Skeletal muscle satellite cell (primary cell): ENCODE data around the gene EARS2.

Experiments used
- H3K27me3 ChIP-seq: 2 replicates; pipeline ENCODE4 v1.7.0; 2013; ENCODE audit warnings: low read length; ENCODE audit not compliant: control insufficient read depth, insufficient read depth
- H3K36me3 ChIP-seq: 2 replicates; pipeline ENCODE4 v1.7.0; 2013; ENCODE audit warnings: mild to moderate bottlenecking, control low read depth, low read length; ENCODE audit not compliant: insufficient read depth
- H3K4me1 ChIP-seq: 2 replicates; pipeline ENCODE4 v1.7.0; 2013; ENCODE audit warnings: low read length; ENCODE audit not compliant: control insufficient read depth, insufficient read depth
- H3K4me2 ChIP-seq: 2 replicates; pipeline ENCODE4 v1.7.0; 2013; ENCODE audit warnings: mild to moderate bottlenecking, low read length
- H3K4me3 ChIP-seq: 2 replicates; pipeline ENCODE4 v1.7.0; 2013; ENCODE audit warnings: low read length
- H3K9ac ChIP-seq: 2 replicates; pipeline ENCODE4 v1.7.0; 2013; ENCODE audit warnings: mild to moderate bottlenecking, low read depth, low read length, moderate library complexity
- H3K9me3 ChIP-seq: replicated peaks from 2 replicates; pipeline ENCODE4 v1.7.0; 2013; ENCODE audit warnings: mild to moderate bottlenecking, control low read depth, low read length

Gene EARS2

DNA sequence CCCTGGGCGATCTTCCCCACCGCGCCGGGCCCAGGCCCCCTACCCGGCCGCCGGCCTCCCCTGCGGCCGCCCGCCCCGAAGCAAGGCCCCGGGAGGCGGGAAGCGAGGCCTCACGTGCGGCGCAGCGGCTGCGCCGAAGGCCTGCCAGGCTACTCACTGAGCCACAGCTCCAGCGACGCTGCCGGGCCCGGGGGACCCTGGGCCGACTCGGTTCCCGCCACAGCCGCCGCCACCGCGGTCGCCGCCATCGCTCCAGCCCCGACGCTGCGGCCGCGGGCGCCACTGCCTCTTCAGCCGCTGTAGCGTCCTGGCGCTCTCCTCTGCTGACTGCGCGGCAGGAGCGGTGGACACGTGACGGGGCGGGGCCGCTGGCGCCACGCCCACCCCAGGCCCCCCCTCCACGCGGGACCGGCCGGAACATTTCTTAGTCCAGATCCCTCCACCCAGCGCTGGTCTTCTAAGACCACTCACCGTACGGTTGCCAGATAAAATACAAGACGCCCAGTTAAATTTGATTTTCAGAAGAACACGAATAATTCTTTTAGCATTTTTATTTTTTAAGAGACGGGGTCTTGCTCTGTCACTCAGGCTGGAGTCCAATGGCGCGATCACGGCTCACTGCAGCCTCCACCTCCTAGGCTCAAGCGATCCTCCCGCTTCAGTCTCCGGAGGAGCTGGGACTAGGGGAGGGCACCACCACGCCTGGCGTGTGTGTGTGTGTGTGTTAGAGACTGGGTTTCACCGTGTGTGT, 46.8 kb downstream of the EARS2 start, which contains the start of gene GGA2:
Gene GGA2, minus strand, starts transcription at position 331 of the 751 bp plus-strand sequence. Its CDS starts 83 bp downstream, at position 248.
- Histone ChIP-seq H3K27me3 (no peaks in the 10 kb centered on the region), H3K36me3 (peaks cover 5% of the 10 kb centered on the region), H3K9ac (peak within 1 kb of the TSS; percentile 81), H3K4me1 (peaks cover 22% of the 10 kb centered on the region), H3K4me3 (peak within 1 kb of the TSS; percentile 87), H3K4me2 (peak within 1 kb of the TSS; percentile 91), H3K9me3 (no peaks in the 10 kb centered on the region)

- peaks cover 5% of the 10 kb centered on the region for H3K36me3 ChIP-seq
- peak overlapping the region; percentile 81 for H3K9ac ChIP-seq
- H3K4me2 ChIP-seq: peak overlapping the region; percentile 91
- H3K9me3 ChIP-seq: no peaks in the 10 kb centered on the region
- peak overlapping the region; percentile 87 for H3K4me3 ChIP-seq
- H3K27me3 ChIP-seq: no peaks in the 10 kb centered on the region
- H3K4me1 ChIP-seq: peaks cover 28% of the 10 kb centered on the region
Measured at GRCh38 chr16:23509782-23510163, 47.4 kb downstream of the EARS2 start.

GRCh38 chr16:23509441-23509754, 47.8 kb downstream of the EARS2 start:
- Histone ChIP-seq H3K4me1 (peaks cover 30% of the 10 kb centered on the region), H3K4me2 (peak overlapping the region; percentile 91)

GRCh38 chr16:23508589-23509440, 48.3 kb downstream of the EARS2 start:
- H3K9ac ChIP-seq: peak overlapping the region; percentile 81
- peak overlapping the region; percentile 87 for H3K4me3 ChIP-seq
- peak overlapping the region; percentile 91 for H3K4me2 ChIP-seq
- no peaks in the 10 kb centered on the region for H3K36me3 ChIP-seq
- H3K9me3 ChIP-seq: no peaks in the 10 kb centered on the region
- no peaks in the 10 kb centered on the region for H3K27me3 ChIP-seq
- H3K4me1 ChIP-seq: peaks cover 36% of the 10 kb centered on the region

More at GRCh38 chr16:23509441-23509754, 47.8 kb downstream of the EARS2 start:
- H3K9ac ChIP-seq: peak overlapping the region; percentile 81
- H3K36me3 ChIP-seq: peaks cover under 1% of the 10 kb centered on the region
- H3K27me3 ChIP-seq: no peaks in the 10 kb centered on the region
- H3K9me3 ChIP-seq: no peaks in the 10 kb centered on the region
- H3K4me3 ChIP-seq: peak overlapping the region; percentile 87

- H3K9ac ChIP-seq: no peak overlapping the region
- H3K36me3 ChIP-seq: no peaks in the 10 kb centered on the region
- no peaks in the 10 kb centered on the region for H3K27me3 ChIP-seq
- H3K4me3 ChIP-seq: no peak overlapping the region
- H3K4me1 ChIP-seq: peaks cover 39% of the 10 kb centered on the region
- no peak overlapping the region for H3K4me2 ChIP-seq
- no peaks in the 10 kb centered on the region for H3K9me3 ChIP-seq
Measured at GRCh38 chr16:23506606-23506994, 50.5 kb downstream of the EARS2 start.

DNA sequence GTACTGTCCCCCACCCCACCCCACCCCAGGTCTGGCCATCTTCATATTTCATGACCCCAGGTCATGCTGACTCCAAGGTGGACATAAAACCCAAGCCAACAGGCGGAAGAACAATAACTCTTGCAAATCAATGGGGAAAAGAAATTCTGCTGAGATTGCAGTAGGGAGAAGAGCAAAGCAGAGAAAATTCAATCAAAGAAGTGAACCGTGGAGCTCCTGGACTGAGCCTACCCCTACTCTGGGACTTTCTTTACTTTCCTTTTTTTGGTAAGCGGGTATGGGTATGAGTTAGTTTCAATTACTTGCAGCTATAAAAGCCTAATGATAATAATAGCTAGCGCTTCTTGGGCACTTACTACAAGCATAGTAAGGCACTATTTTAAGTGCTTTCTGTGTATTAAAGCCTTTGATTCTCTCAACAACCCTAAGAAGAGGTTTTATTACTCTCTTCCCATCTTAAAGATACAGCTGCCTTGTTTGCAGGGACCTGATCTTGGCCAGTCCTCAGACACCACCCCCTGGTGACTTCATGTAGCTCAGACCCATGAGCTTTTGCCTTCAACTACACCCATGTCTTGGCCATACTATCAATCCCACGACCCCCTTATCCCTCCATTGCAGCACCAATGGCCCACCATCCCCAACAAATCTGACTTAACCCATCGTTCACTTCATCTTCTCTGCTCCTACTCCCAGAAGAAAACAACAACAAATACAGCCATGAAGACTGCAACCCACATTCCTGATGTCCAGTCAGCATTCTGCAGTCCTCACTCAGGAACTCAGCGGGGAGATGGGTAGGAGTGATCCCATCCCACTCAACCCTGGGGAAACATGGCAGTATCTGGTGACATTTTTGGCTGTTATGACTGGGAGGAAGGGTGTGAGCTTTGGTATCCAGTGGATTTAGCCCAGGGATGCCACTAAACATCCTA, 51.2 kb downstream of the EARS2 start:
- Histone ChIP-seq H3K4me1 (peaks cover 39% of the 10 kb centered on the region), H3K4me3 (no peak overlapping the region), H3K9me3 (no peaks in the 10 kb centered on the region), H3K9ac (no peak overlapping the region), H3K27me3 (no peaks in the 10 kb centered on the region), H3K36me3 (no peaks in the 10 kb centered on the region), H3K4me2 (no peak overlapping the region)

DNA sequence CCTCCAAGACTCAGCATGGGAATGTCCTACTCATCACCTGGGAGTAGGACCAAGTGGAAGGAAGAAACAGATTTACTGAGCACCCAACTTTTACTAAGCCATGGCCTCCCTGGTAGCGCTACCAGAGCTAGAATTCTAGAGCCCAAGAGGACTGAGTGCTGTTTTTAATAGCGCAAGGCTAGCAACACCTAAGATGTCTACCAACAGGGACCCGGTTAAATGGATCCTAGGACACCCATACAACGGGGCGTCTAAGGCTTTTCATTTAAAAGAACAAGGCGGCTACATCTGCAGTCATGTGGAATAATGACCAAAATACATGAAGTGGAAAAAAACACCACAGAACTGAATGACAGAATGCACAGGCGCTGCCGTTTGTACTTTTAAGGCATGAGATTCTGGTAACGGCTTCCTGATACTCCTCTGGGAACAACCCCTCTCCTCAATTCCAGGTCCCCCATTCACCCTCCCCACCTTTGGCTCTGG, 51.9 kb downstream of the EARS2 start:
- no peak overlapping the region for H3K9ac ChIP-seq
- H3K4me2 ChIP-seq: peak overlapping the region; percentile 58
- H3K4me1 ChIP-seq: peaks cover 39% of the 10 kb centered on the region
- H3K4me3 ChIP-seq: peak overlapping the region; percentile 33
- H3K9me3 ChIP-seq: no peaks in the 10 kb centered on the region
- H3K27me3 ChIP-seq: no peaks in the 10 kb centered on the region
- H3K36me3 ChIP-seq: no peaks in the 10 kb centered on the region

- no peaks in the 10 kb centered on the region for H3K9me3 ChIP-seq
- H3K27me3 ChIP-seq: no peaks in the 10 kb centered on the region
- no peaks in the 10 kb centered on the region for H3K36me3 ChIP-seq
- H3K4me3 ChIP-seq: peak overlapping the region; percentile 33
- peaks cover 39% of the 10 kb centered on the region for H3K4me1 ChIP-seq
- H3K4me2 ChIP-seq: peak overlapping the region; percentile 67
- peak overlapping the region; percentile 41 for H3K9ac ChIP-seq
Measured at GRCh38 chr16:23504453-23505179, 52.5 kb downstream of the EARS2 start.

DNA sequence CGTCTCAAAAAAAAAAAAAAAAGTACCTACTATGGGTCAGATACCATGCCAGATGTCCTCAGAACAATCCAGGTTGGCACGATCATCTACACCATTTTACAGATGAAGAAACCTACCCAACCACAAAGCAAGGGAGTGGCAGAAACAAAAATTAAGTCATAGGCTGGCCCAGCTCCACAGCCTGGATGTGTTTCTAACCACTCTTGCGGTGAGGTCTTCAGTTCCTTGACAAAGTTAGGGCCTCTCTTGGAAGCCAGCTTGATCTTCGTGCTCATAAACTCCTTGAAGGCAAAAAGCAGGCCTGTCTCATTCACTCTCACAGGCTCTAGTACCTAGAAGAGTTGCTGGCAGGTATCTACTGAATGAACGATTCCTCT, 53.1 kb downstream of the EARS2 start:
- H3K9me3 ChIP-seq: no peaks in the 10 kb centered on the region
- no peaks in the 10 kb centered on the region for H3K27me3 ChIP-seq
- peak overlapping the region; percentile 67 for H3K4me2 ChIP-seq
- H3K4me1 ChIP-seq: peaks cover 35% of the 10 kb centered on the region
- peak overlapping the region; percentile 41 for H3K9ac ChIP-seq
- peak overlapping the region; percentile 16 for H3K4me3 ChIP-seq
- no peaks in the 10 kb centered on the region for H3K36me3 ChIP-seq

DNA sequence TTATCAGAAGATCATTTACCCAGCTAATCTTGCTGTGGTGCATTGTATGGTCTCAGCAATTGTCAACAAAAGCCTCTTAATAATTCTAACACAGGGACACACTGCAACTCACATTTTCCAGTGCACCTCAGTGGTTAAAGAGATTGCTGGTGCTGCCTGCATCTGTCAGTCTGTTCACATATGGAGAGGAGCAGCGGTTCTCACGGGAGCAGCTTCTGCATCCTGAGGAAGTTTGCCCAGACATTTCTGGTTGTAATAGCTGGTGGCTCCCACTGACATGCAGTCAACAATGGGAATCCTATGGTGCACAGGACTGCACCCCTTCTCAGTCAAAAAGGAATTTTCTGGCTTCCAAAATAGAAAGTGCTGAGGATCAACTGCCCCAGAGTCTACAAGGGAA, 54.7 kb downstream of the EARS2 start:
- Histone ChIP-seq H3K9ac (no peak overlapping the region), H3K4me2 (no peak overlapping the region), H3K4me1 (peaks cover 29% of the 10 kb centered on the region), H3K36me3 (no peaks in the 10 kb centered on the region), H3K4me3 (no peak overlapping the region), H3K27me3 (no peaks in the 10 kb centered on the region), H3K9me3 (no peaks in the 10 kb centered on the region)
